ENCODE data around the gene NARF.

DNA sequence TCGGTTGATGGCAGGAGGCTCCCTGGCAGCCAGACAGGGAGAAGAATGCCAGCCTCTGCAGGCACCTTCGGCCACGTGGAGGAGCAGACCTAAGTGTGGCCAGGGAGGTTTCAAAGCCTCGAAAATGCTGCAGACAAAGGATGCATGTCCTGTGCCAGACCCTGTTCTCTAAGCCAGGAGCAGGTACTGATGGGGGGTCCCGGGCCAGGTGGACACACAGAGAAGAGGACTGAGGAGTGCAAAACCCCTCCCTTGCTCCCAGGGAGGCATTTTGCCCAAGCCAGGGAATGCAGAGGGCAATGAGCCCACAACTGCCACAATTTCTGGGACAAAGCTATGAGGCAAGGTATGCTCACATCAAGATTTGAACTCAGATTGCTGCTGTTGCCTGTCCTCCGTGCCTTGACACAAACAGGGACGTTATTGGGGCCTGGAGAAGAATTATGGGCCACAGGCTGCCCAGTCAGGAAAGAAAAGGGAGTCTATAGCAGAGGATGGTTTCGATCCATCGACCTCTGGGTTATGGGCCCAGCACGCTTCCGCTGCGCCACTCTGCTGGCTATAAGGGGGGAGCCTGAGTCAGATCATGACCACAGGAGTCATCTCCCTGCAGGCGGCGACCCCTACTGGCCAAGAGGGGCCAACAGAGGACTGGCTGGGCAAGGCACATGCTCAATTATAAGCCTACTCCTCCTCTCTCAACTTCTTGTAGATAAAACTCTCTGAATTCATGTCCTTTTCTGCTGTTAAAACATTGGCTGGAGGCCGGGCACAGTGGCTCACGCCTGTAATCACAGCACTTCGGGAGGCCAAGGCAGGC is 35.9 kb downstream of the NARF start:
- peak; percentile 80; the same call in 1 of the 2 replicates for TF ChIP-seq SIN3A (IDR thresholded peaks at IDR 0.05; ENCODE audit: borderline replicate concordance, low read depth, low read length)
- peak; percentile 53 for TF ChIP-seq SMC3 (IDR thresholded peaks at IDR 0.05; ENCODE audit: low read depth, low read length)
- TF ChIP-seq MXI1 (IDR thresholded peaks at IDR 0.05; ENCODE audit: low read depth, low read length) = peak; percentile 86
- peak; percentile 89 for TF ChIP-seq GATA2 (CRISPR knock-in tag; IDR thresholded peaks at IDR 0.05)
- TF ChIP-seq, protein P1, sequence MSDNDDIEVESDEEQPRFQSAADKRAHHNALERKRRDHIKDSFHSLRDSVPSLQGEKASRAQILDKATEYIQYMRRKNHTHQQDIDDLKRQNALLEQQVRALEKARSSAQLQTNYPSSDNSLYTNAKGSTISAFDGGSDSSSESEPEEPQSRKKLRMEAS (IDR thresholded peaks at IDR 0.05; ENCODE audit: low read depth) = peak; percentile 88
- TF ChIP-seq, protein P2, sequence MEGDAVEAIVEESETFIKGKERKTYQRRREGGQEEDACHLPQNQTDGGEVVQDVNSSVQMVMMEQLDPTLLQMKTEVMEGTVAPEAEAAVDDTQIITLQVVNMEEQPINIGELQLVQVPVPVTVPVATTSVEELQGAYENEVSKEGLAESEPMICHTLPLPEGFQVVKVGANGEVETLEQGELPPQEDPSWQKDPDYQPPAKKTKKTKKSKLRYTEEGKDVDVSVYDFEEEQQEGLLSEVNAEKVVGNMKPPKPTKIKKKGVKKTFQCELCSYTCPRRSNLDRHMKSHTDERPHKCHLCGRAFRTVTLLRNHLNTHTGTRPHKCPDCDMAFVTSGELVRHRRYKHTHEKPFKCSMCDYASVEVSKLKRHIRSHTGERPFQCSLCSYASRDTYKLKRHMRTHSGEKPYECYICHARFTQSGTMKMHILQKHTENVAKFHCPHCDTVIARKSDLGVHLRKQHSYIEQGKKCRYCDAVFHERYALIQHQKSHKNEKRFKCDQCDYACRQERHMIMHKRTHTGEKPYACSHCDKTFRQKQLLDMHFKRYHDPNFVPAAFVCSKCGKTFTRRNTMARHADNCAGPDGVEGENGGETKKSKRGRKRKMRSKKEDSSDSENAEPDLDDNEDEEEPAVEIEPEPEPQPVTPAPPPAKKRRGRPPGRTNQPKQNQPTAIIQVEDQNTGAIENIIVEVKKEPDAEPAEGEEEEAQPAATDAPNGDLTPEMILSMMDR (IDR thresholded peaks at IDR 0.05) = peak; percentile 100
- TF ChIP-seq RCOR1 (IDR thresholded peaks at IDR 0.05; ENCODE audit: low read length) = peak; percentile 95
- TF ChIP-seq TAF1 (IDR thresholded peaks at IDR 0.05; ENCODE audit: borderline replicate concordance, low read depth, low read length) = 0 out of 2 replicates have a peak, but pooled peaks have one; percentile 42
